HepG2 (cell line): Measurements from ENCODE around the gene PSMD5. TPM values are rescaled to one million over a fixed set of nuclear protein-coding genes. Genes with fewer than 3 reads are reported as not detected.

Experiments
- ATAC-seq: fragments of 200-7000 bp; cut with Tn5 transposase; 3 replicates; pipeline ENCODE4 v1.9.1; 2020; ENCODE audit warnings: mild to moderate bottlenecking, moderate library complexity
- BruUV-seq: library from RNA; stranded (reverse); fragments of 400-500 nt; replicated peaks from 2 replicates; lab custom pipeline; 2021; lab: Mats Ljungman, UMichigan
- CTCF ChIA-PET: fragments of 300-600 bp; formaldehyde crosslinking; extraction: SDS; loops from one replicate; lab custom pipeline; 2021; ENCODE audit warnings: low total read pairs, inconsistent platforms, low intra/inter-chr PET ratio; lab: Yijun Ruan, JAX
- POLR2A ChIA-PET: fragments of 350-600 bp; sonication (Branson Sonifier 250); formaldehyde crosslinking; loops from one replicate; lab custom pipeline; 2020; ENCODE audit warnings: antibody characterized with exemption, inconsistent platforms; lab: Yijun Ruan, JAX
- DNase-seq: peaks from one replicate; pipeline ENCODE4 v3.0.0-alpha.2; 2015; ENCODE audit warnings: low spot score
- FAIRE-seq: peaks from 3 replicates; lab custom pipeline; 2011; peaks lifted over from hg19 to GRCh38; lab: Jason Lieb, UNC
- H2AFZ ChIP-seq: one replicate; pipeline ENCODE4 v1.6.1; 2011; ENCODE audit warnings: low read length, inconsistent platforms
- H3K27ac ChIP-seq: fragments of 300-600 bp; 3 replicates; pipeline ENCODE4 v1.8.0; 2011; ENCODE audit warnings: mixed run types, mild to moderate bottlenecking, mixed read lengths, low read length, inconsistent platforms; ENCODE audit not compliant: insufficient read depth; ENCODE audit errors: extremely low read length
- H3K27me3 ChIP-seq, 2 experiments: fragments of 200-600 bp in 1 of 2; 2 replicates in 1 of 2; 3 replicates in 1 of 2; pipeline versions ENCODE4 v1.6.0 to v1.8.0; 2011; ENCODE audit warnings: low read length in 2 of 2, mild to moderate bottlenecking in 2 of 2, moderate library complexity in 2 of 2, inconsistent platforms in 1 of 2; ENCODE audit not compliant: insufficient read depth in 2 of 2, control insufficient read depth in 1 of 2
- H3K36me3 ChIP-seq, 2 experiments: fragments of 200-600 bp in 1 of 2; replicated peaks in 1 of 2; 2 replicates in 1 of 2; 3 replicates in 1 of 2; pipeline versions ENCODE4 v1.5.1 to v1.8.0; 2011; ENCODE audit warnings: low read length in 2 of 2, inconsistent platforms in 1 of 2; ENCODE audit not compliant: insufficient read depth in 2 of 2, control insufficient read depth in 1 of 2
- H3K4me1 ChIP-seq: 2 replicates; pipeline ENCODE4 v1.5.1; 2012; ENCODE audit warnings: low read length, inconsistent platforms; ENCODE audit not compliant: insufficient read depth
- H3K4me2 ChIP-seq: 2 replicates; pipeline ENCODE4 v1.6.0; 2011; ENCODE audit warnings: low read depth, low read length, inconsistent platforms
- H3K4me3 ChIP-seq, 3 experiments: fragments of 200-600 bp in 1 of 3; sonication (generic), shearing (Covaris generic) in 1 of 3; replicated peaks in 1 of 3; 2 replicates each; pipeline ENCODE4 v1.5.1; 2011 to 2016; ENCODE audit warnings: low read length in 3 of 3, inconsistent platforms in 2 of 3, low read depth in 2 of 3, mild to moderate bottlenecking in 2 of 3, control low read depth in 1 of 3, mixed read lengths in 1 of 3; ENCODE audit not compliant: insufficient read depth in 1 of 3
- H3K79me2 ChIP-seq: one replicate; pipeline ENCODE4 v1.6.1; 2011; ENCODE audit warnings: low read length, inconsistent platforms; ENCODE audit not compliant: insufficient read depth
- H3K9ac ChIP-seq: 2 replicates; pipeline ENCODE4 v1.6.0; 2011; ENCODE audit warnings: mild to moderate bottlenecking, low read depth, low read length, inconsistent platforms; ENCODE audit not compliant: insufficient read depth
- H3K9me3 ChIP-seq: 2 replicates; pipeline ENCODE4 v1.5.1; 2012; ENCODE audit warnings: mild to moderate bottlenecking, low read length
- H4K20me1 ChIP-seq: 2 replicates; pipeline ENCODE4 v1.6.0; 2011; ENCODE audit warnings: inconsistent platforms, mild to moderate bottlenecking, low read length, moderate library complexity; ENCODE audit not compliant: insufficient read depth
- CBX2 ChIP-seq, 2 experiments: fragments of 200-600 bp in 1 of 2; sonication (generic); formaldehyde crosslinking in 1 of 2; IDR thresholded peaks; 2 replicates each; pipeline versions ENCODE4 v1.7.0 to v1.8.1; 2018 to 2022; ENCODE audit warnings: low read depth in 2 of 2, low read length in 1 of 2, mild to moderate bottlenecking in 1 of 2, missing genetic modification reagents in 1 of 2
- CBX5 ChIP-seq: sonication (generic); formaldehyde crosslinking; IDR thresholded peaks from 2 replicates; pipeline ENCODE4 v1.4.0; 2020; ENCODE audit warnings: missing genetic modification reagents, borderline replicate concordance
- RBM22 ChIP-seq: fragments of 200-400 bp; formaldehyde crosslinking; optimal IDR thresholded peaks from 2 replicates; pipeline ENCODE3; 2017; ENCODE audit warnings: mild to moderate bottlenecking, low read length, moderate library complexity
- TBP ChIP-seq: sonication (generic); formaldehyde crosslinking; IDR thresholded peaks from 2 replicates; pipeline ENCODE4 v1.5.0; 2020; ENCODE audit warnings: missing genetic modification reagents
- ZNF235 ChIP-seq: sonication (generic); formaldehyde crosslinking; IDR thresholded peaks from 2 replicates; pipeline ENCODE4 v1.8.1; 2023; ENCODE audit warnings: mild to moderate bottlenecking, missing genetic modification reagents, borderline replicate concordance
- WGBS: methylation state at CpG from one replicate; pipeline ENCODE4 v1.1.6; 2017; ENCODE audit warnings: low lambda C conversion rate; 5-methylcytosine and 5-hydroxymethylcytosine counted together
- in situ Hi-C: cut with HindIII; loops from 2 replicates; pipeline ENCODE4 v1.10.0; 2017; ENCODE audit warnings: low pct_unique_long_range_greater_than_20kb; ENCODE audit not compliant: extremely low pct_ligation_motif_present
- intact Hi-C: fragments of 100-400 bp; cut with micrococcal nuclease; formaldehyde crosslinking; loops from one replicate; pipeline ENCODE4 v1.10.0; 2022; ENCODE audit not compliant: unreplicated experiment
- polyA plus RNA-seq, 8 experiments: library from polyadenylated mRNA; depleted of rRNA in 3 of 8; stranded (reverse) in 7 of 8; unstranded in 1 of 8; fragments of >200 nt; fragmentation: Illumina TruSeq in 4 of 8; extraction: Trizol in 4 of 8; gene quantifications; 2 replicates each; pipeline versions ENCODE4 v1.2.1 to v1.2.3, GENCODE V29; 2011 to 2016; ENCODE audit warnings: low read depth in 4 of 8, missing spikeins in 1 of 8, mixed read lengths in 1 of 8; ENCODE audit not compliant: insufficient read depth in 1 of 8
- total RNA-seq, 5 experiments: library from RNA; depleted of rRNA; stranded (reverse); fragments of >200 nt; fragmentation: Illumina TruSeq; extraction: Trizol; gene quantifications; 2 replicates each; pipeline ENCODE4 v1.2.3, GENCODE V29; 2016; ENCODE audit warnings: low read depth in 1 of 5
- TF ChIP-seq, protein P1 (sequence below): IDR thresholded peaks from 2 replicates; pipeline ENCODE4 v1.6.1; 2016; ENCODE audit warnings: missing genetic modification reagents, missing compliant biosample characterization
- TF ChIP-seq, protein P2 (sequence below): sonication (generic); formaldehyde crosslinking; IDR thresholded peaks from 2 replicates; pipeline ENCODE4 v1.5.0; 2020; ENCODE audit warnings: missing genetic modification reagents
- TF ChIP-seq, protein P3 (sequence below): sonication (generic); formaldehyde crosslinking; conservative IDR thresholded peaks from 2 replicates; pipeline ENCODE4 v1.4.0; 2020; ENCODE audit warnings: missing genetic modification reagents

The PSMD5 gene
- total and polyA plus RNA-seq, 2 of the 13 experiments (the other 11 are each of a cell fraction or from before 2014, with no cell fraction given) = 12.7 to 18.1 TPM

DNA sequence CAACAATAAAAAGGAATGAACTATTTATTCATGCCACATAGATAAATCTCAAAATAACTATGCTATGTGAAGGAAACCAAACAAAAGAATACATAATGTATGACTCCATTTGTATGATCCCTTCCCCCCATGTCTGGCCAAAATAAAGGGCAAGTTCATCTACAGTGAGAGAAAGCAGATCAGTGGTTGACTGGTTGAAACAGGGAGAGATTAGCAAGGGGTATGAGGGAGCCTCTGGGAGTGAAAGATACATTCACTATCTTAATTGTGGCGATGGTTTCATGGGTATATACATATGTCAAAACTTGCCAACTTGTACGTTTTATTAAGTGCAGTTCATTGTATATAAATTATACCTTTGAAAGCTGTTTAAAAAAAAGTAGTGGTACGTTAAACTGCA is 4.8 kb downstream of the PSMD5 start:
- in situ Hi-C loops (no loop called here), intact Hi-C loops (no loop called here)
- H3K27ac ChIP-seq = no peak overlapping the region
- FAIRE-seq (no peak), DNase-seq (no peak), ATAC-seq (no peak)
- H2AFZ ChIP-seq = no peak overlapping the region
- POLR2A ChIA-PET = no interaction called here
- WGBS = 91% methylated on average over 3 of the region's 3 CpGs
- BruUV-seq = no TSS peak
- H4K20me1 ChIP-seq = no peaks in the 10 kb centered on the region
- no peak overlapping the region for H3K9ac ChIP-seq
- CTCF ChIA-PET = no interaction called here
- H3K36me3 ChIP-seq = peaks cover 0 to 15% of the 10 kb centered on the region in 2 experiments; a peak in 2 of 5 replicates
- no peak for TF ChIP-seq TBP
- no peak for TF ChIP-seq ZNF235
- TF ChIP-seq, protein P1, sequence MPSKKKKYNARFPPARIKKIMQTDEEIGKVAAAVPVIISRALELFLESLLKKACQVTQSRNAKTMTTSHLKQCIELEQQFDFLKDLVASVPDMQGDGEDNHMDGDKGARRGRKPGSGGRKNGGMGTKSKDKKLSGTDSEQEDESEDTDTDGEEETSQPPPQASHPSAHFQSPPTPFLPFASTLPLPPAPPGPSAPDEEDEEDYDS (CRISPR knock-in tag) = no peak
- TF ChIP-seq, protein P2, sequence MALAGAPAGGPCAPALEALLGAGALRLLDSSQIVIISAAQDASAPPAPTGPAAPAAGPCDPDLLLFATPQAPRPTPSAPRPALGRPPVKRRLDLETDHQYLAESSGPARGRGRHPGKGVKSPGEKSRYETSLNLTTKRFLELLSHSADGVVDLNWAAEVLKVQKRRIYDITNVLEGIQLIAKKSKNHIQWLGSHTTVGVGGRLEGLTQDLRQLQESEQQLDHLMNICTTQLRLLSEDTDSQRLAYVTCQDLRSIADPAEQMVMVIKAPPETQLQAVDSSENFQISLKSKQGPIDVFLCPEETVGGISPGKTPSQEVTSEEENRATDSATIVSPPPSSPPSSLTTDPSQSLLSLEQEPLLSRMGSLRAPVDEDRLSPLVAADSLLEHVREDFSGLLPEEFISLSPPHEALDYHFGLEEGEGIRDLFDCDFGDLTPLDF (CRISPR knock-in tag) = no peak
- TF ChIP-seq CBX5 (CRISPR knock-in tag) = no peak
- TF ChIP-seq RBM22 = no peak
- no peak for TF ChIP-seq CBX2 (IDR thresholded peaks at IDR 0.05; ENCODE audit: low read depth, low read length)
- no peak for TF ChIP-seq CBX2 (CRISPR knock-in tag; IDR thresholded peaks at IDR 0.05; ENCODE audit: low read depth)
- TF ChIP-seq, protein P3, sequence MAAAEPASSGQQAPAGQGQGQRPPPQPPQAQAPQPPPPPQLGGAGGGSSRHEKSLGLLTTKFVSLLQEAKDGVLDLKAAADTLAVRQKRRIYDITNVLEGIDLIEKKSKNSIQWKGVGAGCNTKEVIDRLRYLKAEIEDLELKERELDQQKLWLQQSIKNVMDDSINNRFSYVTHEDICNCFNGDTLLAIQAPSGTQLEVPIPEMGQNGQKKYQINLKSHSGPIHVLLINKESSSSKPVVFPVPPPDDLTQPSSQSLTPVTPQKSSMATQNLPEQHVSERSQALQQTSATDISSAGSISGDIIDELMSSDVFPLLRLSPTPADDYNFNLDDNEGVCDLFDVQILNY (CRISPR knock-in tag) = no peak
- H3K9me3 ChIP-seq = no peaks in the 10 kb centered on the region
- no peak overlapping the region for H3K4me3 ChIP-seq
- peaks cover 26% of the 10 kb centered on the region for H3K79me2 ChIP-seq
- H3K4me1 ChIP-seq = peaks cover 18% of the 10 kb centered on the region
- H3K4me2 ChIP-seq = no peak overlapping the region
- peaks cover 0 to 3% of the 10 kb centered on the region in 2 experiments; a peak in 1 of 5 replicates for H3K27me3 ChIP-seq
